Gastroesophageal sphincter (tissue), 3 donors: ENCODE data around the gene RRP8.

Experiments used
- CTCF ChIP-seq, 4 experiments: fragments of 200-600 bp in 2 of 4; fragments of 450-650 bp in 2 of 4; sonication (generic) in 1 of 4; IDR thresholded peaks; one replicate each; pipeline ENCODE4 v1.5.1; 2017 to 2019; ENCODE audit warnings: antibody characterized with exemption in 4 of 4, mild to moderate bottlenecking in 2 of 4, moderate library complexity in 2 of 4
- POLR2AphosphoS5 ChIP-seq: sonication (generic); formaldehyde crosslinking; IDR thresholded peaks from one replicate; pipeline ENCODE4 v1.6.1; 2017; ENCODE audit warnings: antibody characterized with exemption

- TF ChIP-seq POLR2AphosphoS5 (no peak), CTCF (IDR thresholded peaks at IDR 0.05) (no peak)
These were observed 21.9 kb upstream of the RRP8 start for GRCh38 chr11:6625156-6625831.
